DMS79 treated with DMSO at 0.1 percent for 48 hours (cell line): ENCODE measurements around the gene KRT28.
"Not testable (repeated sequence)": the region's sequence is repeated elsewhere in the genome, so short reads cannot be mapped to it uniquely, and the experiment has no call there.

ENCODE experiments used
- DNase-seq: peaks from one replicate; lab custom pipeline; 2025; lab: John Stamatoyannopoulos, UW

KRT28 gene

DNA sequence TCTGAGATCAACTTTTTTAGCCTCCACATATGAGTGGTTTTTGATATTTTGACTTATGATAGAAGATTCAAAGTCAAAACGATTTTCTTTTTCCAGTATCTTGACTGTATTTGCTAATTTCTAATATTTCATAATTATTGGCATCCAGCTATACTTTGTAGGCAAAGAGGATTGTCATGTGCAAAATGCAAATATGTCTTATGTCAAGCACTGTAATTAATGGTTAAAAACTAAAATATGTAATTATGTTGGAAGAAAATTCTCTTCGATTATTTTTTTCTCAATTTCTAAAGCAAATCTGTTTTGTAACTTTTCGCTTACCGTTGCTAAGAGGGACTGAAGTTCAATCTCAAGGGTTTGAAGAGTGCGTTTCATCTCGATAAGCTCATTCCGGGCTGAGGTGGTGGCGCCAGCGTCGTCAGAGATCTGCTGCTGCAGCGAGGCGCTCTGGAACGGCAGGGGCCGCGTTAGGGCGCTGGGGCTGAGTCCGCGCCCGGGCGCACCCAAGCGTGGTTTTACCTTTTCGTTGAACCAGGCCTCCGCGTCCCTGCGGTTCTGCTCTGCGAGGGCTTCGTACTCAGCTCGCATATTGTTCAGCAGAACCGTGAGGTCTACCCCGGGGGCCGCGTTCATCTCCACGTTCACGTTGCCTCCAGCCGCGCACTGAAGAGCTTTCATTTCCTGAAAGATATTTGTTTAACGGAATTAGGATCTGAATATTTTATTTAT, 20.4 kb downstream of the KRT28 start:
- DNase-seq, result peak; percentile 63

DNA sequence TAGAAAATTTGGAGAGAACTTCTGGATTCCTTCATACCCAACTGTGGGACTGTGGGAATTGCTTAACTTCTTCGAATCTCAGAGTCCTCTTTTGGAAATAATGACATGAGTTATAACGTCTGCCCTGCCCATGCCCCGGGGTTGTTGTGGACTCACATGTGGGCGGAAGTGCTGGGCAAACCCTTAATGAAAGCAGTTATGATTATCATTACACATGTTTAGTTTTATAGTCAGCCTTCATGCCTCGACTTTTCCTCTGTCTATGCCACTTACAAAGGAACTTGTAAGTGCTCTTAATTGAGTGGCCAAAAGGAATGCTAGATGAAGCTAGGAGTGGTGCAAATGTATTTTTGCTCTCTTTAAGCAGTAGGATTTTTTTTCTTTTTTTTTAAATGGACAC, 21.3 kb downstream of the KRT28 start:
- DNase-seq, result peak; percentile 49

DNA sequence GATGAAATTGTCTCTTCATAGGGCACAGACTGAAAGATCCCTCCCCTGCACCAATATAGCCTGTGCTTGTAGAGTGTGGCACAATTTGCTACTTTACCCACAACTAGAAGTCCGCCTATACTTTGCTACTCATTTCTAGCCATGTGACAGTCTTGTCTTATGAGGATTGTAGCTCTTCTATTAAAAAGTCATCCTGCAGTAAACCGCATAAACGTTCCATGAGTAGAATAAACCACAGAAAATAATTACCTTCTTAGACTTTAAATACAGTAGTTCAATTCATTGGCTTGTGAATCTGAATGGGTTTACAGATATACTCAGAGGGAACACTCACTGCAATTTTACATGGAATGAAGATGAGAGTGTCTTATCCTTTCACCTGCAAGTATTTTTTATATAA, 21.8 kb downstream of the KRT28 start:
- peak; percentile 83 for DNase-seq

DNA sequence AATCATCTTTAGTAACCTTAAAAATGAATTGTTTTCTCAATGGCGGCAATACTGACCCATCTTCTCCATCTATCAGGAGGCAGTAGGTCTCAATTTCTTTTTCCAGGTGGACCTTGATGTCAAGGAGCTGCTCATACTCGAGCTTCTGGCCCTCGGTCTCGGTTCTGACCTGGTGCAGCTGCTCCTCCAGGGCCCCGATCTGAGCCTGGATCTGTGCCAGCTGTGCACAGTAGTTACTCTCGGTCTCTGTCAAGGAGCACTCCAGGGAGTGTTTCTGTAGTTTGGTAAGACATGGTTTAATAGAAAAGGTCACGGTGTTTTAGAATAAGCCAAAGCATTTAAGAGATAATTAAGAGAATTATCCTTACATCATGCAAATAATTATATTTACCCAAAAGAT, 22.3 kb downstream of the KRT28 start:
- peak; percentile 86 for DNase-seq

DNA sequence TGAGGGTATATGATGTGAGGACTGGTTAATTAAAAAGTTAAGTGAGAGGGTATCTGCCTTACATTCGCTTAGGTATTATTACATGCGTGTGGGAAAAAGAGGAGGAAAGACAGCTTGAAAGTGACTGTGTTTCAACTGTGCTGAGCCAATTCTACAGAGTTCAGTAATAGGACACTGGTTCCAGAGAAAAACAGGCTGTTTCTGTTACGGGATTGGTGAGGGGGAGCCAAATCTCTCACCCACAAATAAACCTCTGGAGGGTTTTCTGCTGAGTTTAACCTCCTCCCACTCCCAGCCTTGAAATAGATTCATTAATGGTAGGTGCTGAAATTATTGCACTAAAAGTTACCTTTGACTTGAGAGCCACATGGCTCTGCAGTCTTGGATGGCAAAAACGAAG, 23.8 kb downstream of the KRT28 start:
- DNase-seq, result no peak

DNA sequence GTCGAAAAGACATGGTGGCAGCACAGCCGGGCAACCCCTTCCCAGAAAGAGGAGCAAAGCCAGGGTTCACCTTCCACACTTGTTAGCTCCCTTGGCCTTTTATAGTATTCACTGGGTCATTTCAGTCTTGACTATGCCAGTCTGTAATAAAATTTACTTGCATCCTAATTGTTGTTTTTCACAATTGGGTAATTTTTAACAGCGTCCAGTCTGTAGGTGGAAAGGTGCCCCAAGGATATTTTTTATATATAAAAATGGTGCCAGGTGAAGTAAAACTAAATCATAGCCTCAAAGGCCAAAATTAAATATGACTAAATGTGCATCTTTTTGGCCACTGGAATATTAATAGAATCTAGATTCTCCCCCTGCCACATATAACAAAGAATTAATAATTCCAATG, 27.7 kb downstream of the KRT28 start, which contains the start of gene KRT26:
Gene KRT26, minus strand, starts transcription at position 101 of the 400 bp plus-strand sequence. Its CDS starts 88 bp downstream, at position 13.
- DNase-seq, result no peak

DNA sequence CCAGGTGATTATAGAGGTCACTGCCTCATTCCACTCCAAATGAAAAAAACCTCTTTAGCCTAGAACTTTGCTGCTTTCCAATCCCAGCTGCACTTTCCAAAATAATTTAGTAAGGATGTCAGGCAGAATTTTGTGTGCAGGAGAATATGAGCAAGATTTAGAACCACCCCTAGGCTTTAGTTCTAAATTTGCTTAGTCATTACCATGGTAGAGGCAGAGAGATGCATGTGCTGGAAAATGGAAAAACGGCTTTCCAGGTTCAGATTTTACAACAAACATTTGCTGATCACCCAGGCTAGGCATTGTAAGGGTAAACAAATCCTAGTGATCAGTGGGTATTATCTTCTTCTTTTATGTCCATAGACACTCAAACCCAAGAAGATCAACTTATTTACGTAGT, 34.1 kb downstream of the KRT28 start:
- DNase-seq, result no peak

DNA sequence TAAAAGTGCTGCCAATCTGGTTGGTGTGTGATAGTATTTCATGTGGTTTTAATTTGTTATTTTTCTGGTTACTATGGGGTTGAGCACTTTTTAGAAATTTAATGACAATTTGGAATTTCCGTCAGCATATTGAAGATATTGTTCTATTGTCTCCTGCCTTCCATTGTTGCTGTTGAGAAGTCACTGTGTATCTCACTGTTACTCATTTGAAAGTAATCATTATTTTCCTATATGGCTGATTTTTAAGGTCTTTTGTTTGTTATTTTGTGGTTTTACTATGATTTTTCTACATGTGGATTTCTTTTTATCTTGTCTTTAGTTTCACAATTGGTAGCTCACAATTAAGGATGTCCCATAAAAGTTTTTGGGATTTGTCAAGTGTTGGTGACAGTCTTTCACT, 36.0 kb downstream of the KRT28 start:
- no peak for DNase-seq

DNA sequence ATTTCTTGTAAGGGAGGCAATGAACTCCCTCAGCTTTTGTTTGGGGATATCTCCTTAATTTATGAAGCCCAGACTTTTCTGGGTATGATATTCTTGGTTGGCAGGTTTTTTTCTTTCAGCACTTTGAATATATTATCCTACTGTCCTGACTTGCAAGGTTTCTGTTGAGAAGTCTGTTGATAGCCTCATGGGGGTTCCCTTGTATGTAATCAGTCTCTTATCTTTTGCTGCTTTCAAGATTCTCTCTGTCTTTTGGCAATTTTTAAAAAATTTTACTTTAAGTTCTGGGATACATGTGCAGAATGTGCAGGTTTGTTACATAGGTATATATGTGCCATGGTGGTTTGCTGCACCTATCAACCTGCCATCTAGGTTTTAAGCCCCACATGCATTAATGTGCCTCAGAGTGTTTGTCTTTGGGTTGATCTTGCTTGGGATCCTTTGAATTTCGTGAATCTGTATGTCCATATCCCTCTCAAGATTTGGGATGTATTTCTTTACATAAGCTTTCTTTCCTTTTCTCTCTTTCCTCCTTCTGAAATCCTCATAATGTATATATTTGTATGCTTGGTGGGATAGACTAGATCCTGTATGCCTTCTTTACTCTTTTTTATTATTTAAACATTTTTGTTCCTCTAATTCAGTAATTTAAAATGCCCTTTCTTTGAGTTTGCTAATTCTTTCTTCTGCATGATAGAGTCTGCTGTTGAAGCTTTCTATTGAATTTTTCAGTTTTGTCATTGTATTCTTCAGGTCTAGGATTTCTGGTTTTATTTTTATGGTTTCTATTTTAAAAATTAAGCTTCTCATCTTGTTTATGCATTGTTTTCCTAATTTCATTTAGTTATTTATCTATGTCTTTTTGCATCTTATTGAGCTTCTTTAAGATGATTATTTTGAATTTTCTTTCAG, 39.4 kb downstream of the KRT28 start:
- no peak for DNase-seq

DNA sequence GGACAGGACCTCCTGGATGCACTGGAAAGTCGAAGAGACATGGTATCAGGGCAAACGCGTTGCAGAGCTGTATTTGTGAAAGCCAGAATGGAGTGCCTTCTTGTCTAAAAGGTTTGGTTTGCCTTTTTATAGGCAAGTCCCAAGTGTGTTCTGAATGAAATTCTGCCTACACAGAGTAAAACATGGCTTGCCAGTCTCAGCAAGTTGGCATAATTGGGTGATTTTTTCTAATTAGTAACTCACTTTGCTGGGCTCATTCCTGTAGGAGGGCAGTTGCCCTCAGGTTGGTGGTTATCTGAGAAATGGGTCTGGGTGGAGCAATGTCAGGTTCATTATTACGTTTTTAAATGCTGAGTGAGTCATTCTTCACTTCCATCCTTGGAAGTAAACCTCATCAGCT, 44.5 kb downstream of the KRT28 start, which contains the start of gene KRT25:
Gene KRT25, minus strand, starts transcription at position 101 of the 400 bp plus-strand sequence. Its CDS starts 60 bp downstream, at position 41.
- no peak for DNase-seq

DNA sequence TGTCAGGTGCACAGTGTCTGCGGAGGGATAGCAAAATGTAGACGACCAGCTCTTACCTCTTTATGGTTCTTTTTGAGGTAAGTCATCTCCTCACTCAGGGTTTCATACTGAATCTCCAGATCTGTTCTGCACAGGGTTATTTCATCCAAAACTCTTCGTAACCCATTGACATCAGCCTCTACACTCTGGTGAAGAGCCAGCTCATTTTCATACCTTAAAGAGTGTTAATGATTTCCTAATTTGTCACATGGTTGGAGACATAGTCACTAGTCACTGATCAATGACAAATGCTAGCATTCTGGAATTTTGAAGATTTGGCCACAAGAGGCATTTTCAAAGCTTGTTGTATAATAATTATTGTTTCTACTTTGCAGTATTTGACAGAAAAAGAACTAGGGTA, 46.0 kb downstream of the KRT28 start:
- no peak for DNase-seq

DNA sequence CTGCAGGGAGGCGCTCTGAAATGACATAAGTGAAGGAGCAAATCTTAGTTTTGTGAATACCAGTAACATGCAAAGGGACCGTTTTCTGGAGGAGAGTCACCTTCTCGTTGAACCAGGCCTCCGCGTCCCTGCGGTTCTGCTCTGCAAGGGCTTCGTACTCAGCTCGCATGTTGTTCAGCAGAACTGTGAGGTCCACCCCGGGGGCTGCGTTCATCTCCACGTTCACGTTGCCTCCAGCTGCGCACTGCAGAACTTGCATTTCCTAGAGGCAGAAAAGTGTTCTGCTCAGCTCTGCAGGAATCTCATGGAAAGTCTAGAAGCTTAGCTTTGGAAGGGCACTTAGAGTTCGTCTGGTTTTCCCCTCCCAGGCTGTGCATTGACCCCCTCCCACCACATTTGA, 48.7 kb downstream of the KRT28 start:
- no peak for DNase-seq

DNA sequence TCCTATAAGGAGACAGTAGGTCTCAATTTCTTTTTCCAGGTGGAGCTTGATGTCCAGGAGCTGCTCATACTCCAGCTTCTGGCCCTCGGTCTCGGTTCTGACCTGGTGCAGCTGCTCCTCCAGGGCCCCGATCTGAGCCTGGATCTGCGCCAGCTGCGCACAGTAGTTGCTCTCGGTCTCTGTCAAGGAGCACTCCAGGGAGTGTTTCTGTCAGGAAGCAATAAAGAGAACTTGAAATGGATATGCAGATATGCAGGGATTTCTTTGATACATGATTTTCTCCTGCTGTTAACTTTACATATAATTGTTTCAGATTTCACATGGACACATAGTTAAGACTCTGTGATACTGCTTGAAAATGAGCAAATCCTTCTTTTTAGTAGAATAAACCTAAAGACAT, 49.4 kb downstream of the KRT28 start:
- peak; percentile 21 for DNase-seq

DNA sequence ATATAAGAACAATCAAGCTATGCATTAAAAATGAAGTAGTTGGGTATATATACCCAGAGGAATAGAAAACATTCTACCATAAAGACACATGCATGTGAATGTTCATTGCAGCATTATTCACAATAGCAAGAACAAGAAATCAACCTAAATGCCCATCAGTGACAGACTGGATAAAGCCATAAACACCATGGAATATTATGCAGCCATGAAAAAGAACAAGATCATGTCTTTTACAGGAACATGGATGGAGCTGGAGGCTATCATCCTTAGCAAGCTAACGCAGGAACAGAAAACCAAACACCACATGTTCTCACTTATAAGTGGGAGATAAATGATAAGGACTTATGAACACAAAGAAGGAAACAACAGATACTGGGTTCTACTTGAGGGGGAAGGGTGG, 51.1 kb downstream of the KRT28 start:
- not testable (repeated sequence) for DNase-seq
